HCT116 (cell line): ENCODE measurements around the gene FHL3.

Experiments used
- ATF3 ChIP-seq: IDR thresholded peaks from 2 replicates; pipeline ENCODE4 v1.6.1; 2012
- CTCF ChIP-seq, 3 experiments: fragments of 200-600 bp in 1 of 3; sonication (generic) in 1 of 3; IDR thresholded peaks in 2 of 3; conservative IDR thresholded peaks in 1 of 3; 2 replicates each; pipeline ENCODE4 v1.5.1; 2012 to 2017; ENCODE audit warnings: low read depth in 2 of 3, low read length in 2 of 3, antibody characterized with exemption in 1 of 3, borderline replicate concordance in 1 of 3, control low read depth in 1 of 3, mild to moderate bottlenecking in 1 of 3, mixed read lengths in 1 of 3, mixed run types in 1 of 3, moderate library complexity in 1 of 3; ENCODE audit not compliant: insufficient read depth in 1 of 3
- EZH2 ChIP-seq: fragments of 200-600 bp; sonication (generic); IDR thresholded peaks from 2 replicates; pipeline ENCODE4 v1.6.1; 2017; ENCODE audit warnings: antibody characterized with exemption, mixed run types
- POLR2A ChIP-seq: IDR thresholded peaks from 2 replicates; pipeline ENCODE4 v1.7.0; 2011; ENCODE audit warnings: borderline replicate concordance; ENCODE audit not compliant: insufficient read depth, insufficient read length; ENCODE audit errors: extremely low read depth
- REST ChIP-seq: IDR thresholded peaks from 2 replicates; pipeline ENCODE4 v1.6.1; 2012; ENCODE audit warnings: low read depth
- SP1 ChIP-seq: IDR thresholded peaks from 2 replicates; pipeline ENCODE4 v1.6.1; 2012; ENCODE audit warnings: low read depth
- SRF ChIP-seq: IDR thresholded peaks from 2 replicates; pipeline ENCODE4 v1.6.1; 2012; ENCODE audit warnings: low read depth
- ZNF274 ChIP-seq: fragments of 200-500 bp; sonication (Bioruptor generic); IDR thresholded peaks from 2 replicates; pipeline ENCODE4 v1.6.1; 2014; ENCODE audit warnings: mild to moderate bottlenecking, low read depth, low read length, inconsistent platforms

GRCh38 chr1:38014724-38015424 is 9.6 kb upstream of the FHL3 start:
- no peak for TF ChIP-seq CTCF (IDR thresholded peaks at IDR 0.05 in 2 of 3, conservative IDR thresholded peaks at IDR 0.05 in 1 of 3; ENCODE audit: borderline replicate concordance in 1 of 3, insufficient read depth in 1 of 3, low read depth in 2 of 3, low read length in 2 of 3)
- TF ChIP-seq POLR2A = no peak
- TF ChIP-seq REST = no peak
- no peak for TF ChIP-seq SRF
- TF ChIP-seq SP1 = no peak
- no peak for TF ChIP-seq ZNF274
- TF ChIP-seq EZH2 = no peak
- no peak for TF ChIP-seq ATF3
